GM13977 (cell line): ENCODE measurements around the gene RELCH.

Source experiments
- DNase-seq: peaks from one replicate; pipeline ENCODE4 v3.0.0; 2012; ENCODE audit warnings: low spot score
- in situ Hi-C: fragments of 300-500 bp; cut with MboI; formaldehyde crosslinking; loops from one replicate; pipeline ENCODE4 v1.12.0; 2022; ENCODE audit warnings: low sequenced_read_pairs, low pct_unique_long_range_greater_than_20kb, mixed read lengths, inconsistent platforms; ENCODE audit not compliant: unreplicated experiment
- TF ChIP-seq, protein P1 (sequence below): IDR thresholded peaks from 2 replicates; pipeline ENCODE4 v1.5.1; 2012; ENCODE audit warnings: mild to moderate bottlenecking, control low read depth; ENCODE audit not compliant: insufficient read depth; ENCODE audit errors: extremely low read depth, missing control alignments

RELCH gene

DNA sequence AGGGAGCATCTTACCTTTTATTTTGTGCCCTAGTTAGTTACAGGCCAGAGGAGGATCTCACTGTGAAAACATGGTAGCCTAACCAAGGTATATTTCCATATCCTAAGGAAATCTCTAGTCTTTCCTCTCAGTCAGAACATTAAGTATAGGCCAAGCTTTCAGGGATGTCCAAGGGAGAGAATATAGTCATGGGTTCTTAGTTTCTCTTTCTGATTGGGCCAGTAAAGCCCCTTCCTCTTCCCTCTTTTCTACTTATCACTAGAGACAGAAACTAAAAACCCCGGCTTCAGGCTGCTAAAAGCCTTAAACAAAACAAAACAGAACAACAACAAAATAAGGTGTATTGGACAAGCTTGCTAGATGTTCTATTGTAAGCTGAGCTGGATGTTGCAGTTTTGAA, 93.7 kb downstream of the RELCH start:
- DNase-seq = no peak
- TF ChIP-seq, protein P1, sequence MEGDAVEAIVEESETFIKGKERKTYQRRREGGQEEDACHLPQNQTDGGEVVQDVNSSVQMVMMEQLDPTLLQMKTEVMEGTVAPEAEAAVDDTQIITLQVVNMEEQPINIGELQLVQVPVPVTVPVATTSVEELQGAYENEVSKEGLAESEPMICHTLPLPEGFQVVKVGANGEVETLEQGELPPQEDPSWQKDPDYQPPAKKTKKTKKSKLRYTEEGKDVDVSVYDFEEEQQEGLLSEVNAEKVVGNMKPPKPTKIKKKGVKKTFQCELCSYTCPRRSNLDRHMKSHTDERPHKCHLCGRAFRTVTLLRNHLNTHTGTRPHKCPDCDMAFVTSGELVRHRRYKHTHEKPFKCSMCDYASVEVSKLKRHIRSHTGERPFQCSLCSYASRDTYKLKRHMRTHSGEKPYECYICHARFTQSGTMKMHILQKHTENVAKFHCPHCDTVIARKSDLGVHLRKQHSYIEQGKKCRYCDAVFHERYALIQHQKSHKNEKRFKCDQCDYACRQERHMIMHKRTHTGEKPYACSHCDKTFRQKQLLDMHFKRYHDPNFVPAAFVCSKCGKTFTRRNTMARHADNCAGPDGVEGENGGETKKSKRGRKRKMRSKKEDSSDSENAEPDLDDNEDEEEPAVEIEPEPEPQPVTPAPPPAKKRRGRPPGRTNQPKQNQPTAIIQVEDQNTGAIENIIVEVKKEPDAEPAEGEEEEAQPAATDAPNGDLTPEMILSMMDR = no peak
- in situ Hi-C loops = no loop called here

DNA sequence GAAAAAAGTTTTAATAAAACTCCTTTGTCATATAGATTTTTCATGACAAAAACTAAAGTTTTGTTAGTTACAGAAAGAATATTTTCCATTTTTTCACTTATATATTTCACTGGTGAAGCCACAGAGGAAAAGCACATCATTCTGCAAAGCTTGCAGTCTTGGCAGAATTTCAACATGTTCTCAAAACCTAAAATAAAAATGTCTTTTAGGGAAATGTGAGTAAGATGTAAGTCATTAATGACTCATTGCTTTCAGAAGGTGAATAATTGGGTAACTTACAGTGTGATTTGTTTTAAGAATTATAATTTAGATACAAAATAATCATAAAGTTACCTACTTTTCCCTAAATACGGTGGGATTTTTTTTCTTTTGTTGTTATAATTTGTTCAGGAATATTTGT, 94.6 kb downstream of the RELCH start:
- no peak for DNase-seq
- TF ChIP-seq, protein P1 = no peak
- in situ Hi-C loops = no loop called here

DNA sequence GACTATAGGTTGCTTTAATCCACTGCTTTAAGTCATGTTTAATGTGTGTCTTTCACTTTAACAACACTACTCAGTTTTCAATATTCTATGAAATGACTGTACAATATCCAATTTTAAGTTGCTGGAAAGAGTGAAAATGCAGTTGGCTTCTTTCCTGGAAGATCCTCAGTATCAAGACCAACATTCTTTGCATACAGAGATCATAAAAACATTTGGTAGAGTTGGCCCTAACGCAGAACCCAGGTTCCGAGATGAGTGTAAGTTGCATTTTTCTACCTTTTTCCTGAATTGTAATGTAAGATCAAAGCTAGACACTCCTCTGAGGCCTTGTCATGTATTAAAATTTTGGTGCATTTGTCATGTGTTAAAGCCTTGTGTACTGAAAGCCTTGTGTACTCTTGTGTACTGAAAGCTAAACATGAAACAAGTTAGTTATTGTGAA, 95.2 kb downstream of the RELCH start:
- in situ Hi-C loops = no loop called here
- TF ChIP-seq, protein P1 = no peak
- DNase-seq = no peak

DNA sequence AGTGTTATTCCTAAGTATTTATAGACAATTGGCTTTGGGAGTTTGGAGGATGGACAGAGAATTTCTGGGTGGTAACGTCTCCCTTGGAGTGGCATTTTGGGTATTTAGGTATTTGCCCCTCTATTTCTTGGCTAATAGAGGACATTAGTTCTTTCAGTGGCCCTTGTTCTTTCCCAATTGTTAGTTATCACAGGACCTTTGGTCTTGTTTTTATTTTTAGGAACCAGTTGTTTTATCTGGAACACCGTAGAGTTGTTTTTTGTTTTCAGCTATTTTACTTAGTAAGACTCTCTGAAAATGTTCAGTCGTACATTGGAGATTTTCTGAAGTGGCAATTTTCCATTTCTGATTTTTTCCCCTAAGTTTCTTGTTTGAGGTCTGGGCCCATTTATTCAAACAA, 97.6 kb downstream of the RELCH start:
- TF ChIP-seq, protein P1 = no peak
- DNase-seq = no peak
- in situ Hi-C loops = no loop called here

DNA sequence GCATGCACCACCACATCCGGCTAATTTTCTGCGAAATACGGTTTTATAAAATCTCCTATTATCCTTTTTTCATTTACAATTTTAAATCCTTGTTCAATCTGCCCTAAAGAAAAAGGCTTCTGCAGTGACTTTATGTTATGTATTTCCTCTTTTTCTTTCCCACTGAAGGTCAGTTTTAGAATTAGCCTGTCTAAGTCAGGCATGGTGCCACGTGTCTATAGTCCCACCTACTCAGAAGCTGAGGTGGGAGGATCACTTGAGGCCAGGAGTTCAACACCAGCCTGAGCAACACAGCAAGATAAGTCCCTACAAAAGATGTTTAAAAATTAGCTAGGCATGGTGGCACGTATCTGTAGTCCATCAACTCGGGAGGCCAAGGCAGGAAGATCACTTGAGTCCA, 98.2 kb downstream of the RELCH start:
- in situ Hi-C loops = no loop called here
- TF ChIP-seq, protein P1 = no peak

DNA sequence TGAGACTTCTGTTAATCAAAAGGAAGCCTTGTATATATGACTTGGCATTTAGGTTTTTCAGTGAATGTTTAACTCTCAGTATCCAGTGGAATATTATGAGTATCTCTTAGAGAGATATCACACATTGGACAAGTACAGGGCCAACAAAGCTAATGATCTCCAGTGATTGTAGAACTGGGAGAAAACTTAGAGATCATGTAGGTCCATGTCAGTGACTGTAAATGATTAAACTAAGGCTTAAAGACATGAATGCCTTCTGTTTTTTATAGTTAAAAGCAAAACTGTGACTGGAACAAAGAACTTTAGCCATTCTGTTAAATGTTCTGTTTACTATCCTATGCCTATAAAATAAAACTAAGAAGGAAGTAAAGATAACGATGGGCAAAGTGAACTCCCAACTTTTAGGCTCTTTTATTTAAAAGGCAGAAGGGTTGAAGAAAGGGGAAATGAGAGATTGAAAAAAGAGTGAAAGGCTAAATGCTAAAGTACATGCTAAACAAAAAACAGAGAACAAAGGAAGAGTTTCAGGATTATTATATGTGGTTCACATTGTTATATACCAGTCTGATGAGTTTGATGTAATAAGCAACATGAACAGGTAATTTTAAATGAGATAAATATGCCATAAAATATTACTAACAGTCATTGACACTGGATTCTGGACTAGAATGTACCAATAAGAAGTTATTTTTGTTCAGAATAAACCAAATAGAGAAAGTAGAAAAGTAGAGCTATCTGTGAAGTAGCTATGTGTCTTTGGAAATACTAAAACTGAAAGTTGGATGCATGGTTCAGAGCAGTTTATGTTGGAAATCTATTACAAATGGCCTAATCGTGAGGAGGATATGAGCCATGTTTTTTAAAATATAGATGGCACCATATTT, 101.0 kb downstream of the RELCH start:
- no peak for DNase-seq
- TF ChIP-seq, protein P1 = no peak
- in situ Hi-C loops = no loop called here

More for the DNA sequence above, 98.2 kb downstream of the RELCH start:
- DNase-seq = no peak
